ENCODE measurements around the gene TMEM169.

DNA sequence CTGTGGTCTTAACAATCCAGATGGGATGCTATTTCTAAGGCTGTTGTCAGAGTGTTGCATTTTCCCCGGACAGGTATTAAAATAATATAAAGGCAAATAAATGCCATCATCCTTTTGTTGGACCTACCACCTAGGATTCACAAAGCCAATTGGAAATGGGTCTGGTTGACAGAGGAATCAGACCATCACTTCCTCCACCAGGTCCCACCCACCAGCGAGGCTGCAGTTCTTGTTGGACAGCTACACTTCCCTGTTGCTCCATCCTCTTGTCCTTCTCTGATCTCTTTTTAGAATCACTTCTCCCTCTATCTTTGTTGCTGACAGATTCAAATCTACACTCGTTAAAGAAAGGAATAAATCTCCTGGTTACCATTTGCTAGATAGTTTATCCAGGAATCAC is 1.1 kb downstream of the TMEM169 start:
- TF ChIP-seq POLR2A (IDR thresholded peaks at IDR 0.05) = no peak
- TF ChIP-seq, protein P1, sequence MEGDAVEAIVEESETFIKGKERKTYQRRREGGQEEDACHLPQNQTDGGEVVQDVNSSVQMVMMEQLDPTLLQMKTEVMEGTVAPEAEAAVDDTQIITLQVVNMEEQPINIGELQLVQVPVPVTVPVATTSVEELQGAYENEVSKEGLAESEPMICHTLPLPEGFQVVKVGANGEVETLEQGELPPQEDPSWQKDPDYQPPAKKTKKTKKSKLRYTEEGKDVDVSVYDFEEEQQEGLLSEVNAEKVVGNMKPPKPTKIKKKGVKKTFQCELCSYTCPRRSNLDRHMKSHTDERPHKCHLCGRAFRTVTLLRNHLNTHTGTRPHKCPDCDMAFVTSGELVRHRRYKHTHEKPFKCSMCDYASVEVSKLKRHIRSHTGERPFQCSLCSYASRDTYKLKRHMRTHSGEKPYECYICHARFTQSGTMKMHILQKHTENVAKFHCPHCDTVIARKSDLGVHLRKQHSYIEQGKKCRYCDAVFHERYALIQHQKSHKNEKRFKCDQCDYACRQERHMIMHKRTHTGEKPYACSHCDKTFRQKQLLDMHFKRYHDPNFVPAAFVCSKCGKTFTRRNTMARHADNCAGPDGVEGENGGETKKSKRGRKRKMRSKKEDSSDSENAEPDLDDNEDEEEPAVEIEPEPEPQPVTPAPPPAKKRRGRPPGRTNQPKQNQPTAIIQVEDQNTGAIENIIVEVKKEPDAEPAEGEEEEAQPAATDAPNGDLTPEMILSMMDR (IDR thresholded peaks at IDR 0.05) = no peak

All from thyroid gland (tissue), 4 donors.